ENCODE measurements around the gene CHMP2A.

GRCh38 chr19:58568453-58569130 lies 13.7 kb upstream of the CHMP2A start:
- TF ChIP-seq, protein P1, sequence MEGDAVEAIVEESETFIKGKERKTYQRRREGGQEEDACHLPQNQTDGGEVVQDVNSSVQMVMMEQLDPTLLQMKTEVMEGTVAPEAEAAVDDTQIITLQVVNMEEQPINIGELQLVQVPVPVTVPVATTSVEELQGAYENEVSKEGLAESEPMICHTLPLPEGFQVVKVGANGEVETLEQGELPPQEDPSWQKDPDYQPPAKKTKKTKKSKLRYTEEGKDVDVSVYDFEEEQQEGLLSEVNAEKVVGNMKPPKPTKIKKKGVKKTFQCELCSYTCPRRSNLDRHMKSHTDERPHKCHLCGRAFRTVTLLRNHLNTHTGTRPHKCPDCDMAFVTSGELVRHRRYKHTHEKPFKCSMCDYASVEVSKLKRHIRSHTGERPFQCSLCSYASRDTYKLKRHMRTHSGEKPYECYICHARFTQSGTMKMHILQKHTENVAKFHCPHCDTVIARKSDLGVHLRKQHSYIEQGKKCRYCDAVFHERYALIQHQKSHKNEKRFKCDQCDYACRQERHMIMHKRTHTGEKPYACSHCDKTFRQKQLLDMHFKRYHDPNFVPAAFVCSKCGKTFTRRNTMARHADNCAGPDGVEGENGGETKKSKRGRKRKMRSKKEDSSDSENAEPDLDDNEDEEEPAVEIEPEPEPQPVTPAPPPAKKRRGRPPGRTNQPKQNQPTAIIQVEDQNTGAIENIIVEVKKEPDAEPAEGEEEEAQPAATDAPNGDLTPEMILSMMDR (conservative IDR thresholded peaks at IDR 0.05; ENCODE audit: low read length): no peak
- TF ChIP-seq EZH2phosphoT487 (IDR thresholded peaks at IDR 0.05; ENCODE audit: borderline replicate concordance, low read depth, low read length): no peak

All from OCI-LY7 (cell line).